NCI-H1436 (cell line): Measurements from ENCODE around the gene WBP4.
"Not testable (repeated sequence)": the region's sequence is repeated elsewhere in the genome, so short reads cannot be mapped to it uniquely, and the experiment has no call there.

ENCODE experiments used
- DNase-seq: peaks from one replicate; lab custom pipeline; 2025; lab: John Stamatoyannopoulos, UW

Gene WBP4

GRCh38 chr13:41061075-41061913, at the start of gene WBP4:
Gene WBP4, plus strand, starts transcription at chr13:41061509. Its CDS starts 165 bp downstream, at chr13:41061674.
- peak; percentile 71 for DNase-seq

DNA sequence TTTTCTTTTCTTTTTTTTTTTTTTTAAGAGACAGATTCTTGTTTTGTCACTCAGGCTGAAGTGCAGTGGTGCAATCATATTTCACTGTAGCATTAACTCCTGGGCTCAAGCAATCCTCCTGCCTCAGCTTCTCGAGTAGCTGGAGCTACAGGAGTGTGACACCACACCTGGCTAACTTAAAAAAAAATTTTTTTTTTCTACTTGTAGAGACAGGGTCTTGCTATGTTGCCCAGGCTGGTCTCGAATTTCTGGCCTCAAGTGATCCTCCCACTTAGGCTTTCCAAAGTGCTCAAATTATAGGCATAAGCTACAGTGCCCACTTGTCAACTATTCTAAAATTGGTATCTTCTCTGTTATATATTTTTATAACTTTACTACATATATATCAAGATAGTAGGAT, 48.8 kb upstream of the WBP4 start:
- DNase-seq: no peak

DNA sequence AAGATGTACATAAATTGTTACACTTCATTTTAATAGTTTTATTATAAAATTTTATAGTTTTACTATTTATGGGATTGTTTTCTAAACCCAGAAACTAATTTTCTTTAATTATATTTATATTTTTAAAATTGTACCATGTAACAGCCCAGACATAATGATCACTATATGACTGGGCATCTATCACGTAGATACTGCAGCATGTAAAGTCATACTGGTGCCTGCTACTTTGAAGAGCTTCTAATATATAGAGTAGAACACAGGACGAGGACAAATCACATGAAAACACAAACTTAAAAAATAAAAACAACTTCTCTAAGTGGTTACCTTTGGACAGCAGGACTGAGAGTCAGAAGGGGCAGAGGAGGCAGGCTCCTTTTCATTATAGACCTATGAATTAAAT, 47.5 kb upstream of the WBP4 start:
- DNase-seq: no peak

- DNase-seq: no peak
Measured at GRCh38 chr13:41015920-41016319, 45.4 kb upstream of the WBP4 start.

- no peak for DNase-seq
Measured at GRCh38 chr13:41017159-41017558, 44.1 kb upstream of the WBP4 start.

GRCh38 chr13:41017817-41018601, 43.3 kb upstream of the WBP4 start:
- DNase-seq: no peak

DNA sequence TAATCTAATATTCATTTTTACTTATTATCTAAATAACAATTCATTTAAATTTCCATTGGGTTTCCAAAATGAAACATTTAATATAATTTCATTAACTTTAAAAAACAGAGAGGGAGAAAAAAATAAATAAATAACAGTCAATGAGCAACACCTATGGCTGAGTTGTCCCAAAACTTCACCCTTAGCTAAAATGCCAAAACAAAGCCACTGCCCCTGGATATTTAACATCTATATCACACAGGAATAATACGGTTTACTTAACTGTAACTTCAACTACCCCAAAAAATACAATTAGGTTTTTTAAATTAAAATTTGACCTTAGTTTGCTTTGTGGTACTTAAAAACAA, 42.7 kb upstream of the WBP4 start:
- no peak for DNase-seq

- no peak for DNase-seq
Measured at GRCh38 chr13:41019011-41019487, 42.3 kb upstream of the WBP4 start, which contains the start of gene ELF1. Gene ELF1, minus strand, starts transcription at chr13:41019316. Its CDS starts 37,262 bp downstream, at chr13:40982054.

DNA sequence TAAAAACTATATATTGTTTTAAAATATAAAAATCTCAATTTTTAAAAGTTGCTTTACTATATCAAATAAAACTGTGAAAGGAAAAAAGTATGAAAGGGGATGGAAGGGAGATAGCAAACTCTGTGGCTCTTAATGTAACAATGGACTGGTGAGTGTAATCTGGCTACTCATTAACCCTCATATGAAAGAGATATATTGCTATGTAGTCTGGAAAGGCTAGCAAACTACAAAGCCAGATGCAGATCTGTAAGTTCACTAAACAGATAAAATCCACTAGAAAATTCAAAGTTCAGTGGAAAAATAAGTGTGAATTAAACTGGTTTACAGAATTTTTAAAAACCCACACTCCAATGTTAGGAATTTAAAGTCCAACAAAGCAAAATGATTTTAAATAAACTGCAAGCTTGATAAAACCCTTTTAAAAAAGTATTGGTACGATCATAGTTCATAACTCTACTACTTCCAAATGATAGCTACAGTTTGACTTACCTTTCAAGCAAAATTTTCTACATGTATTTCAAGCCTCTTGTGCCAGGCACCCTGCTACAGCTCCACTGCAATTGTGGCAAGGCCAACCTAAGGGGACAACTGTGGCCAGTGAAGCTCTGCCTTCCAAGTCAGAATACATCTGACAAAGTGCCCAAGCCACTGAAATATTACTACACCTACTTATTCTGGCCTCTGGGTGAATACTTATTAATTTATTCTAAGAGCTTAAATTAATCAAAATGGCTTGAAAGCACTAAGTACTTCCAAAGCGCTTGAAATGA, 41.5 kb upstream of the WBP4 start:
- DNase-seq: no peak

- DNase-seq: no peak
Measured at GRCh38 chr13:41025518-41025917, 35.8 kb upstream of the WBP4 start.

DNA sequence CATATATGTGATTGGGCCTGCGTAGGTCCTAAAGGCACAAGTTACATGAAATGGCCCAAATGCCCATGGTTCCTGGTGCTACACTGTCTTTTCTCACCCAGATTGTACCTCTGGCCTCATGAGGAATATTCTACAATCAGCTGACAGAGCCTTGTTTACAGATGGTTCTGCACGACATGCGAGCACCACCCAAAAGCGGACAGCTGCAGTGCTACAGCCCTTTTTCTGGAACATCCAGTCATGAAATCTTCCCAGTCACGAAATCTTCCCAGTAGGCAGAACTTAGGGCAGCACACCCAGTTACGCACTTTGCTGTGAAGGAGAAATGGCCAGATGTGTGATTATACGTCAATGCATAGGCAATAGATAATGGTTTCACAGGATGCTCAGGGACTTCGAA, 34.5 kb upstream of the WBP4 start:
- DNase-seq: no peak

DNA sequence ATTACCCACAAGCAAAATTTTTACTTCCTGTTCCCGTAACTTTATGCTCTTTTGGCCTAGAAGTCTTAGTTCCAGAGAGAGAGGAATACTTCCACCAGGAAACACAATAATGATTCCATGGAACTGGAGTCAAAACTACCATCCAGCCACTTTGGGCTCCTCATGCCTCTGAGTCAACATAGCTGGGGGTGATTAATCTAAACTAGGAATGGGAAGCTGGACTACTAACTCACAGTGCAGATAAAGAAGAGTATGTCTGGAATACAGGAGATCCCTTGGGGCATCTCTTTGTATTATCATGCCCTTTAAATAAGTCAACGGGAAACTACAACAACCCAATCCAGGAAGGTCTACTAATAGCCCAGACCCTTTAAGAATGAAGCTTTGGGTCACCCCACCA, 33.3 kb upstream of the WBP4 start:
- DNase-seq: no peak

- no peak for DNase-seq
Measured at GRCh38 chr13:41029629-41030028, 31.7 kb upstream of the WBP4 start.

DNA sequence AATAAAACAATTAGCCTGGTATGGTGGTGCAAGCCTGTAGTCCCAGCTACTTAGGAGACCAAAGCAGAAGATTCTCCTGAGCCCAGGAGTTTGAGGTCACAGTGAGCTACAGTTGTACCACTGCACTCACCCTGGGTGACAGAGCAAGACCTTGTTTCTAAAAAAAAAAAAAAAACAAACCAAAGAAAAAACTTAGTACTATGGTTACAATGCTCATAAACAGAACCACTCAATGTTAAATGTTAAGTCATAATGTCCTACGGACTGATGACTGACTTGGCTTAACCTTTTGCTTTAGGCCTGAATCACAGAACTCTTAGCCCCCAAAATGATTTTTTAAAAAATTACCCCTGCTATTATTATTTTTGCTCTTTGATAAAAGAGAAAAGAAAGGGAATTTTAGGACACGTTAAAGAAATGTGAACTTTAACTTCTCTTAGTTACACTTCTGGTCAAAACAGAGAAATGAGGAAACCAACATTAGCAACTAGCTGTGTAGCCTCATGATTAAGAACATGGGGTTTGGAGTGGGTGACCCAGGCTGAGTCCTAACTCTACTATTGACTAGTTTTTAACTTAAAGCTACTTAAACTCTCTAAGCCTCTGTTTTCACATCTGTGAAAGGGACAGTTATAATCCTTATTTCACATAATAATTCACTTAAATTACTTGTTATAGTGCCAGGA, 28.5 kb upstream of the WBP4 start:
- DNase-seq: no peak

- DNase-seq: no peak
Measured at GRCh38 chr13:41034382-41034781, 26.9 kb upstream of the WBP4 start.

DNA sequence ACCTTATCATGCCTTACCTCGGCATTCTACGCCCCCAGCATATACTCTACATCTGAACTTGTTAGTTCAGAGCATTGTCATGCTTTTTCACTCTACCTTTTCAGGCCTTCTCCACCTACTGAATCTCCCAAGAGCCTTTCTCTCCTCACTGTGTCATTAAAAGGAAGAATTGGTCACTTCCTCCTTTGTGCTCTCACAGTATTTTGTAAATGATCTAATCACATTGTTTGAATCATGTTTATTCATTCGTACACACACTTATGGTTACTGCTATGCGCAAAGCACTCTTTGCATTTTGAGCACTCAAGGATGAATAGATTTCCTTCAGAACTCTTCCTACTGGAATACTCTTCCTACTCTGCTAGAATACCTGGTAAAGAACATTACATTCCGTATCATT, 26.4 kb upstream of the WBP4 start:
- DNase-seq: no peak

- not testable (repeated sequence) for DNase-seq
Measured at GRCh38 chr13:41036557-41036956, 24.8 kb upstream of the WBP4 start.

- no peak for DNase-seq
Measured at GRCh38 chr13:41039746-41040145, 21.6 kb upstream of the WBP4 start.

DNA sequence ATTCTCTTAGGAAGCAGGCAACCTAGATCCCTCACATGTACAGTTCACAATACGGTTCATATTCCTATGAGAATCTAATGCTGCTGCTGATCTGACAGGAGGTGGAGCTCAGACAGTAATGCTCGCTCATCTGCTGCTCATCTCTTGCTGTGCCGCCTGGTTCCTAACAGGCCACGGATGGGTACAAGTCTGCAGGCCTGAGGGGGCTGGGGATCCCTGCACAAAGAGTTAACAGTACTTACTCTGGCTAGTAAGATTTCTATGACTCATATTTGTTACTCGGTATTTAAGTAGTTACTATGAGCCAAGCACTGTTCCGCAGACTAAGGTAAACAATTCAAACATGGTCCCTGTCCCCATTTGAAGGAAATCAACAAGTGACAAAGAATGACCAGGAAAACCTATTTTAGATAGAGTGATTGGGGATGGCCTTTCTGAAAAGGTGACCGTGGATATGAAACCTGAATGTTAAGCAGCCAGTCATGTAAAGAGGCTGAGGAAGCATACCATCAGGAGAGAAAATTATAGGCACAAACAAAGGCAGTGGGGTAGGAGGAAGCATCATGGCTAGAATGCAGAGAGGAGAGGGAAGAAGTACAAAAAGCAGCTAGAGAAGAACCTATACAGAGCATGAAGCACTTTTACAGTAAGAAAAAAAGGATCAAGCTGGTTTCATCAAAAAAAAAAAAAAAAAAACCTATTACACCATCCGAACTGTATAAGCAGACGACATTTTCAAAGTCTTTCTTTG, 20.6 kb upstream of the WBP4 start:
- no peak for DNase-seq

DNA sequence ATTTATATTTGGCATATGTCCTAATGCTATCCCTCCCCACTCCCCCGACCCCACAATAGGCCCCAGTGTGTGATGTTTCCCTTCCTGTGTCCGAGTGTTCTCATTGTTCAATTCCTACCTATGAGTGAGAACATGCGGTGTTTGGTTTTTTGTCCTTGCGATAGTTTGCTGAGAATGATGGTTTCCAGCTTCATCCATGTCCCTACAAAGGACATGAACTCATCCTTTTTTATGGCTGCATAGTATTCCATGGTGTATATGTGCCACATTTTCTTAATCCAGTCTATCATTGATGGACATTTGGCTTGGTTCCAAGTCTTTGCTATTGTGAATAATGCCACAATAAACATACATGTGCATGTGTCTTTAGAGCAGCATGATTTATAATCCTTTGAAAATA, 18.9 kb upstream of the WBP4 start:
- DNase-seq: not testable (repeated sequence)

DNA sequence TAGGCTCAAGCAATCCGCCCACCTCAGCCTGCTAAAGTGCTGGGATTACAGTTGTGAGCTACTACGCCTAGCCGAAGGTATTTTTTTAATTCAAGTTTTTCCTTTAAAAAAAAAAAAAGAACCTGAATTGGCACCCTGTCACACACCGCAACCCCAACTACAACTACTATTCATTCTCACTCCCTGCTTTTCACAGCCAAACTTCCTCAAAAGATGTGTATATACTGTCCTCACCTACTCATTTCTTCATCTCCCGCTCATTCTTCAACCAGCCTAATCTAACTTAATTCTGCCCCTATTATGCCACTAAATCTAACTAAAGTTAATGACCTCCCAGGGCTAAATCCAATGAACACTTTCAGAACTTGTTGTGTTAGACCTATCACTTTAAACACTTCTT, 12.7 kb upstream of the WBP4 start:
- no peak for DNase-seq
